Melanocyte of skin (primary cell): ENCODE data around the gene PRSS27. TPM values are rescaled to one million over a fixed set of nuclear protein-coding genes. Genes with fewer than 3 reads are reported as not detected.

Experiments
- total RNA-seq, 2 donors: library from RNA; depleted of rRNA; stranded (reverse); fragments of >200 nt; gene quantifications; 2 replicates each; pipeline ENCODE4 v1.2.3, GENCODE V29; 2012

Gene PRSS27
- total RNA-seq, result 1 to 10 TPM in 1 of 2 donors, under 1 TPM in 1; 1.00 to 1.4 TPM

DNA sequence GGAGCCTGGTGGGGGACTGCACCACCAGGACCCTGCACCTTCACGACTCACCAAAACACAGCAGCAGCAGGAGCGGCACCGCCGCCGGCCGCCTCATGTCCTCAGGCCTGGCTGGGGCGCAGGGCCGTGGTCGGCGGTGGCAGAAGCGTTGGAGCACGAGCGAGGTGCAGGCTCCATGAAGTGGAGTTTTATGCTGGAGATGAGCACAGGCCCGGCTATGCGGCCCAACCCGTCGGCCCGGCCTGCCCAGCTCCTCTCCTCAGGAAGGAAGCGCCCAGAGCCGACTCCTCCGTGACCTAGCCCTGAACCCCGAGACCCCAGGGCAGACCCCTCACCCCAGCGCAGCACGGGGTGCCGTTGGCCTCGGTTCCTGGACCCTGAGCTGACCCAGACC is at the start of gene PRSS27:
PRSS27 (minus strand) TSS at position 161 of the 394 bp plus-strand sequence; CDS start at position 97, 64 bp downstream.

DNA sequence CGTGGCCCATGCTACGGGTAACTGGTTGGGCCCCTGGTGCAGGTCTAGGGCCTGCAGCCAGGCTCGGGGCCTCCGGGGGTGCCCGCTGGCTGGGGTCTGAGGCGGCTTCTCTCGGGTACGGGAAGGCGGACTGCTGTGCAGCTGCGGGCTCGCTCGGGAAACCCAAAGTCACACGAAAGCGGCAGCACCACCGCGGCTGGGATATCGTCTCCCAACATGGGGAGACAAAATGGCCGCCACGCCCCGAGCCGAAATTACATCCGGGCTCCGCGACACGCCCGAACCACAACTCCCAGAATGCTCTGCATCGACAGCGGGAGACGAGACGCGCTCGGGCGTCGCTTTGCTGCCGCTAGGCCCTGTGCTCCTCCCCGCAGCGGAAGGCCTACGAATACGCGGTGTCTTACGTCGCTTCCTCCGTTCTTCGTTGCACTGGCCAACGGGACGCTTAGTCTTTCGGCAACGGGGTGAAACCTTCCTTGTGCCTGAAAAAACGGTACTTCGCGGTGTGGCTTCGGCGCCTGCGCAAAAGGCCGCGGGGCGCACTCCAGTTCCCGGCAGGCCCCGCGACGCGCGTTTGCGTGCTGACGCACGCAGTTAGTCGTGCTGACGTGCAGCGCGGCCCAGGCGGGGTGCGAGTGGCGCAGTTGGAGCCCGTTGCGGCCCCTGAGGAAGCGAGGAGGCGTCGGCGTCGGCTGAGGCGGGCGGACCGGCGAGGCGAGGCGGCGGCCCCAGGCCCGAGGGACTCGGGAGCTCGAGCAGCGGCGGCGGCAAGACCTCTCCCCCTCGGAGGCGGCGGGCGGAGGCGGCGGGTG is 32.2 kb upstream of the PRSS27 start, which contains the start of gene SRRM2:
SRRM2 (plus strand) TSS at position 604 of the 815 bp plus-strand sequence. CDS start 3,727 bp downstream, outside the sequence.

GRCh38 chr16:2682209-2683021 is 37.6 kb downstream of the PRSS27 start, which contains the start of gene KCTD5:
Gene KCTD5 (plus strand): TSS chr16:2682523. CDS start chr16:2682549, 26 bp downstream.

Other genes starting within 250 kb of the PRSS27 start
- gene NTN3, start 248.9 kb downstream of the PRSS27 start, total RNA-seq, result under 1 TPM; under 0.01 to 0.34 TPM
- gene TBC1D24, start 245.1 kb downstream of the PRSS27 start, total RNA-seq, result 10 to 100 TPM; 19.6 to 22.4 TPM
- 10 to 100 TPM; 67.6 to 90.5 TPM for gene ATP6V0C, start 206.3 kb downstream of the PRSS27 start, total RNA-seq
- 100 to 1,000 TPM; 141 to 147 TPM for gene AMDHD2, start 199.9 kb downstream of the PRSS27 start, total RNA-seq
- gene CEMP1, start 188.8 kb downstream of the PRSS27 start, total RNA-seq, result not detected
- gene PDPK1, start 182.2 kb downstream of the PRSS27 start, total RNA-seq, result 10 to 100 TPM; 24.8 to 30.3 TPM
- 10 to 100 TPM; 16.2 to 27.6 TPM for gene KCTD5, start 37.7 kb downstream of the PRSS27 start, total RNA-seq
- 10 to 100 TPM; 61.9 to 73.0 TPM for gene SRRM2, start 32.4 kb upstream of the PRSS27 start, total RNA-seq
- 100 to 1,000 TPM; 238 TPM for gene ELOB, start 57.1 kb upstream of the PRSS27 start, total RNA-seq
- gene PRSS33, start 67.3 kb upstream of the PRSS27 start, total RNA-seq, result not detected
- not detected for gene PRSS41, start 78.2 kb upstream of the PRSS27 start, total RNA-seq
- gene PRSS21, start 97.0 kb upstream of the PRSS27 start, total RNA-seq, result 1 to 10 TPM in 1 of 2 donors, not detected in 1; 1.4 TPM
- not detected for gene ZG16B, start 110.1 kb upstream of the PRSS27 start, total RNA-seq
- not detected for gene PRSS22, start 137.9 kb upstream of the PRSS27 start, total RNA-seq
- gene FLYWCH2, start 163.0 kb upstream of the PRSS27 start, total RNA-seq, result 10 to 100 TPM; 47.8 to 57.6 TPM
- 100 to 1,000 TPM in 1 of 2 donors, 10 to 100 TPM in 1; 54.6 to 113 TPM for gene FLYWCH1, start 191.7 kb upstream of the PRSS27 start, total RNA-seq
- under 1 TPM; 0.33 to 0.34 TPM for gene KREMEN2, start 244.1 kb upstream of the PRSS27 start, total RNA-seq
- gene PAQR4, start 249.1 kb upstream of the PRSS27 start, total RNA-seq, result 10 to 100 TPM in 1 of 2 donors, 1 to 10 TPM in 1; 9.6 to 22.0 TPM